Heart right ventricle (tissue), 16 donors: ENCODE data around the gene NPTX1. TPM values are rescaled to one million over a fixed set of nuclear protein-coding genes. Genes with fewer than 3 reads are reported as not detected.

ENCODE experiments used
- ATAC-seq, 8 donors: fragments of 200-7000 bp; cut with Tn5 transposase; one replicate each; pipeline ENCODE4 v1.9.1; 2020; ENCODE audit warnings: mild to moderate bottlenecking in 8 of 8, moderate library complexity in 8 of 8, moderate number of reproducible peaks in 1 of 8
- DNase-seq, 2 donors: peaks; one replicate each; pipeline ENCODE4 v3.0.0-alpha.2; 2020
- H3K27ac ChIP-seq, 10 donors: fragments of 200-600 bp; sonication (generic) in 2 of 10; one replicate each; pipeline versions ENCODE4 v1.5.0 to v1.8.0; 2020 to 2022; ENCODE audit warnings: mild to moderate bottlenecking in 3 of 10
- H3K27me3 ChIP-seq, 7 donors: fragments of 200-600 bp; one replicate each; pipeline ENCODE4 v1.8.0; 2021 to 2022; ENCODE audit warnings: mild to moderate bottlenecking in 2 of 7
- H3K36me3 ChIP-seq, 9 donors: fragments of 200-600 bp; sonication (generic) in 1 of 9; one replicate each; pipeline versions ENCODE4 v1.5.0 to v1.8.0; 2020 to 2022; ENCODE audit warnings: mild to moderate bottlenecking in 2 of 9
- H3K4me1 ChIP-seq, 9 donors: fragments of 200-600 bp; sonication (generic) in 1 of 9; one replicate each; pipeline versions ENCODE4 v1.5.0 to v1.8.0; 2020 to 2022; ENCODE audit warnings: mild to moderate bottlenecking in 4 of 9
- H3K4me3 ChIP-seq, 10 donors: fragments of 200-600 bp; sonication (generic) in 2 of 10; one replicate each; pipeline versions ENCODE4 v1.5.0 to v1.8.0; 2020 to 2022; ENCODE audit warnings: mild to moderate bottlenecking in 7 of 10, moderate library complexity in 2 of 10
- H3K9me3 ChIP-seq, 11 donors: fragments of 200-600 bp in 10 of 11; sonication (generic) in 2 of 11; one replicate each; pipeline versions ENCODE4 v1.5.0 to v1.8.0; 2013 to 2022; ENCODE audit warnings: mild to moderate bottlenecking in 2 of 11, control low read depth in 1 of 11, moderate library complexity in 1 of 11
- WGBS, 2 donors: extraction: QIAGEN DNeasy Blood & Tissue Kit; methylation state at CpG; one replicate each; pipeline ENCODE4 v1.1.7; 2013; ENCODE audit warnings: inconsistent platforms in 1 of 2; 5-methylcytosine and 5-hydroxymethylcytosine counted together
- intact Hi-C, 10 donors: fragments of 100-400 bp; cut with DNase I; formaldehyde crosslinking; loops; one replicate each; pipeline versions ENCODE4 v1.11.1 to v1.14.2; 2022
- polyA plus RNA-seq, 2 donors: library from polyadenylated mRNA; stranded (reverse); fragments of 200-250 nt; gene quantifications; one replicate each; pipeline ENCODE4 v1.2.3, GENCODE V29; 2013
- total RNA-seq, 10 donors: library from RNA; stranded (reverse); fragmentation: NEBNext Ultra II Directional in 3 of 10; extraction: Animal tissue kit (Norgen Biotek cat#: 25700) in 3 of 10; gene quantifications; one replicate each; pipeline versions ENCODE4 v1.2.1 to v1.2.4, GENCODE V29; 2021 to 2023
- TF ChIP-seq, protein P1 (sequence below), 9 donors: fragments of 200-600 bp; sonication (generic) in 2 of 9; IDR thresholded peaks; one replicate each; pipeline versions ENCODE4 v1.5.0 to v1.8.0; 2021 to 2022; ENCODE audit warnings: antibody characterized with exemption in 9 of 9, mild to moderate bottlenecking in 5 of 9, moderate library complexity in 1 of 9
- donor health status: Arrhythmogenic right ventricular cardiomyopathy.
- donor health status: ischemic (EF 13 %, LVEDD 7.1; RV severe dilation, severe dysfunction).
- donor health status: healthy with polysubstance abuse.
- donor health status: DM: no; HTN: yes; CAD: no.
- donor health status: DM: no; HTN: no; CAD: no.
- donor health status: ischemic (EF 25% LVEDD 6.9; RV normal size, moderate dysfunction).
- donor health status: ischemic (EF 25% LVEDD 5.7; RV mildly dilated, moderate dysfunction).
- donor health status: healthy.
- donor health status: DM: yes; HTN: yes; CAD: no.
- donor health status: Ischemic cardiomyopathy.
- donor health status: ischemic (EF 35%, LVEDD 5.7; RV mildly dilated, moderate dysfunction).
- donor health status: nonischemic (EF 11% LVEDD 7.7; RV severe dilation, severe dysfunction).
- donor health status: DM: yes; HTN: yes; CAD: no.
- donor health status: PGD.
- donor health status: ischemic (EF 29% LVEDD 5.4; RV normal size, mild dysfunction).
- donor health status: nonischemic (EF 23%, LVEDD 6.1; RV moderate dilation, normal function).

The NPTX1 gene
- total and polyA plus RNA-seq, 12 donors: 0.03 TPM; not detected in 11

DNA sequence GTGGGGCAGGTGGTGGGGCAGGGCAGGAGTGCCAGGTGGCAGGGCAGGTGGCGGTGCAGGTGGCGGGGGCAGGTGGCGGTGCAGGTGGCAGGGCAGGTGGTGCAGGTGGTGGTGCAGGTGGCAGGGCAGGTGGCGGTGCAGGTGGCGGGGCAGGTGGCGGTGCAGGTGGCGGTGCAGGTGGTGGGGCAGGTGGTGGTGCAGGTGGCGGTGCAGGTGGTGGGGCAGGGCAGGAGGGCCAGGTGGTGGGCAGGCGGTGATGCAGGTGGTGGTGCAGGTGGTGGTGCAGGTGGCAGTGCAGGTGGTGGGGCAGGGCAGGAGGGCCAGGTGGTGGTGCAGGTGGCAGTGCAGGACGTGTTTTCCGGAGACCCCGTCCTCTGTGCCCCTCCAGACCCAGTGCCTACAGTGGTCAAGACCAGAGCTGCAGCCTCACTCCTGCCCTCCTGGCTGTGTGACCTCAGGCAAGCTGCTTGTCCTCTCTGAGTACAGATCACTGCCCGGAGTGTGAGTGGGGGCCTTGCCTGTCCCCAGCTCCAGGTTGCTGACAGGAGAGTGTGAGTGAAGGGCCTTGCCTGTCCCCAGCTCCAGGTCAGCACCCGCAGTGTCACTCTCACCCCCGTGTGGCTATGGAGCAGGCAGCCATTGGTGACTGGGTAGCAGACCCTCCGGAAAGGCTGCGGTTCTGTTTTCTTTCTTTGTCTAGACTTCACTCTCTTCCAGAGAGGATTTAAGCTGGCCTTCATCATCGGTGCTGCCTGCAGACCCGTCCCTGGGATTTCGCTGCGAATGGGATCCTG, 16.1 kb upstream of the NPTX1 start:
- H3K9me3 ChIP-seq: peaks cover 0 to 2% (median 0%) of the 10 kb centered on the region in 11 donors
- H3K4me1 ChIP-seq: no peaks in the 10 kb centered on the region
- H3K27ac ChIP-seq: no peak overlapping the region
- H3K27me3 ChIP-seq: peaks cover 0 to 46% (median 36%) of the 10 kb centered on the region in 7 donors
- WGBS, 2 donors: 75 to 77% methylated on average over 21 of the region's 21 CpGs
- H3K4me3 ChIP-seq: no peak overlapping the region
- TF ChIP-seq, protein P1, sequence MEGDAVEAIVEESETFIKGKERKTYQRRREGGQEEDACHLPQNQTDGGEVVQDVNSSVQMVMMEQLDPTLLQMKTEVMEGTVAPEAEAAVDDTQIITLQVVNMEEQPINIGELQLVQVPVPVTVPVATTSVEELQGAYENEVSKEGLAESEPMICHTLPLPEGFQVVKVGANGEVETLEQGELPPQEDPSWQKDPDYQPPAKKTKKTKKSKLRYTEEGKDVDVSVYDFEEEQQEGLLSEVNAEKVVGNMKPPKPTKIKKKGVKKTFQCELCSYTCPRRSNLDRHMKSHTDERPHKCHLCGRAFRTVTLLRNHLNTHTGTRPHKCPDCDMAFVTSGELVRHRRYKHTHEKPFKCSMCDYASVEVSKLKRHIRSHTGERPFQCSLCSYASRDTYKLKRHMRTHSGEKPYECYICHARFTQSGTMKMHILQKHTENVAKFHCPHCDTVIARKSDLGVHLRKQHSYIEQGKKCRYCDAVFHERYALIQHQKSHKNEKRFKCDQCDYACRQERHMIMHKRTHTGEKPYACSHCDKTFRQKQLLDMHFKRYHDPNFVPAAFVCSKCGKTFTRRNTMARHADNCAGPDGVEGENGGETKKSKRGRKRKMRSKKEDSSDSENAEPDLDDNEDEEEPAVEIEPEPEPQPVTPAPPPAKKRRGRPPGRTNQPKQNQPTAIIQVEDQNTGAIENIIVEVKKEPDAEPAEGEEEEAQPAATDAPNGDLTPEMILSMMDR (IDR thresholded peaks at IDR 0.05): no peak
- H3K36me3 ChIP-seq: no peaks in the 10 kb centered on the region
- DNase-seq (no peak), ATAC-seq (no peak)
- intact Hi-C loops: no loop called here

DNA sequence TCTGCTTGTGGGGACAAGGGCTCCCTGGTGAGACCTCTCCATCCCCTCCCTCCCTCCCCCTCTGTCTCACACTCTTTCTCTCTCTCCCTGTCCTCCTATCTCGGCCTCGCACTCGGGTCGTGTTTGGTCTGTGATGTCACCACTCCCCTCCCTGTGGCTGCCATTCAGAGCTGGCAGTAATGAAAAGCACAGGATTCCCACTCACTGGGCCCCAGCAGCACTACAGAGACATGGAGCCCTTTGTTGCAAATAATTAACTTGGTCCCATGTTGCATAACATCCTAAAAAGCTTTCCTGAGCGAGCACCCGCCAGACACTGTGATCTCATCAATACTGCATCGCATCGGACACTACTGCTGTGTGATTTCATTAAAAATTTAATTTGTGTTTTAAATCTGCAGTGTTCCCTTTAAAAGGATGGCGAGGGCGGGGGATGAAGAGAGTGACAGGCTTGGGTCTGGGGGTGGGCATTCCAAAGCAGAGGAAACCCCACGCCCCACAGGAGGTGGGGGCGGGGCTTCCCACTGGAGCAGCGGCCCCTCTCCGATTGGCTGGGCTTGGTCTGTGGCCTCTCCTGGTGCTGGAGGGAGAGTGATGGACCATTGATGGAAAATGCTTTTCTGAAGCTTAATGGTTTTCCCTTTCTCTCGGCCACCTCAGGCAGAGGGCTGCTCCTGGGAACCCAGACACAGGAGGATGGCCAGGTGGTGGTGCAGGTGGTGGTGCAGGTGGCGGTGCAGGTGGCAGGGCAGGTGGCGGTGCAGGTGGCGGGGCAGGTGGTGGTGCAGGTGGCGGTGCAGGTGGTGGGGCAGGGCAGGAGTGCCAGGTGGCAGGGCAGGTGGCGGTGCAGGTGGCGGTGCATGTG, 15.3 kb upstream of the NPTX1 start:
- no peak for DNase-seq
- H3K9me3 ChIP-seq: peaks cover 0 to 9% (median 0%) of the 10 kb centered on the region in 11 donors
- peaks cover 0 to 50% (median 43%) of the 10 kb centered on the region in 7 donors for H3K27me3 ChIP-seq
- intact Hi-C loops: no loop called here
- WGBS, 2 donors: 43 to 45% methylated on average over 21 of the region's 21 CpGs
- no peak overlapping the region for H3K4me3 ChIP-seq
- ATAC-seq: no peak
- H3K36me3 ChIP-seq: no peaks in the 10 kb centered on the region
- no peaks in the 10 kb centered on the region for H3K4me1 ChIP-seq
- no peak overlapping the region for H3K27ac ChIP-seq
- TF ChIP-seq, protein P1 (IDR thresholded peaks at IDR 0.05): no peak

DNA sequence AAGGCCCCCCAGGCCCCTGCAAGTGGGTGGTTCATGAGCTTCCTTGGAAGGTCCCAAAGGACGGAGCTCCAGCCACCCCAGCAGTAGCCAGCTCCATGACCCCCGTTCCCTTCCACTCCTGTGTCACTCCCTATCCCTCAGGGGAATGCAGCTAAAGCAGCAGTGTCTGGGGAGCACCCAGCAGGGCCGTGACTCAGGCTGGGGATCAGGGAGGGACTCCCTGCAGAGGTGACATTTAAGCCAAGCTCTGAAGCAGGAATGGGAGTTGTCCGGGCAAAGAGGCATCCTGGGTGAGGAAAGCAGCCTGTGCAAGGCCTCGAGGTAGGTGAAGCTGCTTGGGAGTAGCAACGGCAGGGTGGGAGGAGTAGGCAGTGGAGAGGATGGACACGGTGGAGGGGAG, 11.1 kb upstream of the NPTX1 start:
- intact Hi-C loops: no loop called here
- 46 to 50% methylated on average over 7 of the region's 7 CpGs for WGBS, 2 donors
- Histone ChIP-seq H3K27me3 (peaks cover 4 to 69% (median 65%) of the 10 kb centered on the region in 7 donors), H3K9me3 (peaks cover 0 to 10% (median 0%) of the 10 kb centered on the region in 11 donors), H3K4me1 (no peaks in the 10 kb centered on the region), H3K4me3 (no peak overlapping the region), H3K36me3 (no peaks in the 10 kb centered on the region), H3K27ac (no peak overlapping the region)
- TF ChIP-seq, protein P1 (IDR thresholded peaks at IDR 0.05): no peak
- DNase-seq (no peak), ATAC-seq (no peak)

DNA sequence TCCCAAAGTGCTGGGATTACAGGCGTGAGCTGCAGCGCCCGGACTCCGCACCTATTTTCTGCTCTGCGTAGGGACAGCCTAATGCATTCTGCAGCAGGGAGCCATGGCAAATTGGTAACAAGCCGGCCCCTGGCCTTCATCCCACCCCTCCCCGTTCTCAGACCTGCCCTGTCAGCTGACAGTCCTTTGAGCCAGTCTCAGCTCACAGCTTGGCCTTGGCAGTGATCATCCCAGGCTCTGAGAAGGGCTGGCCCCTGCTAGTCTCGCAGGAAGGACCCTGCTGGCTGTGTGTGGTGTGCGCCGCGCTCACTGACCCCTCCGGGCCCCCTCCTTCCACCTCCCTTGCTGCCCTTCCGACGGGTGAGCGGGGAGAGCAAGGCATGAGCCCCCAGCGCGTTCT, 10.3 kb upstream of the NPTX1 start:
- TF ChIP-seq, protein P1 (IDR thresholded peaks at IDR 0.05): no peak
- Histone ChIP-seq H3K27me3 (peaks cover 9 to 75% (median 73%) of the 10 kb centered on the region in 7 donors), H3K4me3 (no peak overlapping the region), H3K36me3 (no peaks in the 10 kb centered on the region), H3K4me1 (no peaks in the 10 kb centered on the region), H3K27ac (no peak overlapping the region), H3K9me3 (peaks cover 0 to 10% (median 0%) of the 10 kb centered on the region in 11 donors)
- no peak for DNase-seq
- WGBS, 2 donors: 28 to 32% methylated on average over 17 of the region's 17 CpGs
- no peak for ATAC-seq
- intact Hi-C loops: no loop called here
